Panc1 (cell line): ENCODE measurements around the gene ARFIP1.

Experiments
- POLR2AphosphoS5 ChIP-seq: IDR thresholded peaks from 2 replicates; pipeline ENCODE4 v1.6.1; 2012; ENCODE audit warnings: mild to moderate bottlenecking, low read depth, low read length, moderate library complexity
- SIN3A ChIP-seq: IDR thresholded peaks from 2 replicates; pipeline ENCODE4 v1.6.1; 2012; ENCODE audit warnings: low read depth, mild to moderate bottlenecking, low read length, moderate library complexity, borderline replicate concordance; ENCODE audit not compliant: insufficient read depth
- TCF7L2 ChIP-seq: IDR thresholded peaks from 2 replicates; pipeline ENCODE4 v1.6.1; 2011; ENCODE audit warnings: mild to moderate bottlenecking, low read depth, low read length, inconsistent platforms
- TF ChIP-seq, protein P1 (sequence below): fragments of 450-650 bp; IDR thresholded peaks from 2 replicates; pipeline ENCODE4 v1.5.1; 2017; ENCODE audit warnings: mild to moderate bottlenecking
- TF ChIP-seq, protein P2 (sequence below), 2 experiments: IDR thresholded peaks; 2 replicates each; pipeline ENCODE4 v1.6.1; 2011 to 2012; ENCODE audit warnings: low read depth in 2 of 2, control low read depth in 1 of 2, low read length in 1 of 2, mild to moderate bottlenecking in 1 of 2, moderate library complexity in 1 of 2; ENCODE audit not compliant: insufficient read depth in 1 of 2

DNA sequence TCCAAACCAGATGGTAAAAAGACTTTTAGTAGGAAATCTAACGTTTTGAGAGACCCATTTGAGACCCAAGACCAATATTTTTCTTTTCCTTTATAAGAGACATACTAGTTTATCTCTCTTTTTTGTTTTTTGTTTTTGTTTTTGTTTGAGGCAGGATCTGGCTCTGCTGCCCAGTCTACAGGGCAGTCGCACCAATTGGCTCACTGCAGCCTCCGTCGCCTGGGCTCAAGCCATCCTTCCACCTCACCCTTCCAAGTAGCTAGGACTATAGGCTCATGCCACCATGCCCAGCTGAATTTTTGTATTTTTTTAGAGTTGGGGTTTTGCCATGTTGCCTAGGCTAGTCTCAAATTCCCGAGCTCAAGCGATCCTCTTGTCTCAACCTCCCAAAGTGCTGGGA, 79.2 kb downstream of the ARFIP1 start:
- TF ChIP-seq TCF7L2 = no peak
- TF ChIP-seq, protein P1, sequence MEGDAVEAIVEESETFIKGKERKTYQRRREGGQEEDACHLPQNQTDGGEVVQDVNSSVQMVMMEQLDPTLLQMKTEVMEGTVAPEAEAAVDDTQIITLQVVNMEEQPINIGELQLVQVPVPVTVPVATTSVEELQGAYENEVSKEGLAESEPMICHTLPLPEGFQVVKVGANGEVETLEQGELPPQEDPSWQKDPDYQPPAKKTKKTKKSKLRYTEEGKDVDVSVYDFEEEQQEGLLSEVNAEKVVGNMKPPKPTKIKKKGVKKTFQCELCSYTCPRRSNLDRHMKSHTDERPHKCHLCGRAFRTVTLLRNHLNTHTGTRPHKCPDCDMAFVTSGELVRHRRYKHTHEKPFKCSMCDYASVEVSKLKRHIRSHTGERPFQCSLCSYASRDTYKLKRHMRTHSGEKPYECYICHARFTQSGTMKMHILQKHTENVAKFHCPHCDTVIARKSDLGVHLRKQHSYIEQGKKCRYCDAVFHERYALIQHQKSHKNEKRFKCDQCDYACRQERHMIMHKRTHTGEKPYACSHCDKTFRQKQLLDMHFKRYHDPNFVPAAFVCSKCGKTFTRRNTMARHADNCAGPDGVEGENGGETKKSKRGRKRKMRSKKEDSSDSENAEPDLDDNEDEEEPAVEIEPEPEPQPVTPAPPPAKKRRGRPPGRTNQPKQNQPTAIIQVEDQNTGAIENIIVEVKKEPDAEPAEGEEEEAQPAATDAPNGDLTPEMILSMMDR = no peak
- TF ChIP-seq, protein P2, sequence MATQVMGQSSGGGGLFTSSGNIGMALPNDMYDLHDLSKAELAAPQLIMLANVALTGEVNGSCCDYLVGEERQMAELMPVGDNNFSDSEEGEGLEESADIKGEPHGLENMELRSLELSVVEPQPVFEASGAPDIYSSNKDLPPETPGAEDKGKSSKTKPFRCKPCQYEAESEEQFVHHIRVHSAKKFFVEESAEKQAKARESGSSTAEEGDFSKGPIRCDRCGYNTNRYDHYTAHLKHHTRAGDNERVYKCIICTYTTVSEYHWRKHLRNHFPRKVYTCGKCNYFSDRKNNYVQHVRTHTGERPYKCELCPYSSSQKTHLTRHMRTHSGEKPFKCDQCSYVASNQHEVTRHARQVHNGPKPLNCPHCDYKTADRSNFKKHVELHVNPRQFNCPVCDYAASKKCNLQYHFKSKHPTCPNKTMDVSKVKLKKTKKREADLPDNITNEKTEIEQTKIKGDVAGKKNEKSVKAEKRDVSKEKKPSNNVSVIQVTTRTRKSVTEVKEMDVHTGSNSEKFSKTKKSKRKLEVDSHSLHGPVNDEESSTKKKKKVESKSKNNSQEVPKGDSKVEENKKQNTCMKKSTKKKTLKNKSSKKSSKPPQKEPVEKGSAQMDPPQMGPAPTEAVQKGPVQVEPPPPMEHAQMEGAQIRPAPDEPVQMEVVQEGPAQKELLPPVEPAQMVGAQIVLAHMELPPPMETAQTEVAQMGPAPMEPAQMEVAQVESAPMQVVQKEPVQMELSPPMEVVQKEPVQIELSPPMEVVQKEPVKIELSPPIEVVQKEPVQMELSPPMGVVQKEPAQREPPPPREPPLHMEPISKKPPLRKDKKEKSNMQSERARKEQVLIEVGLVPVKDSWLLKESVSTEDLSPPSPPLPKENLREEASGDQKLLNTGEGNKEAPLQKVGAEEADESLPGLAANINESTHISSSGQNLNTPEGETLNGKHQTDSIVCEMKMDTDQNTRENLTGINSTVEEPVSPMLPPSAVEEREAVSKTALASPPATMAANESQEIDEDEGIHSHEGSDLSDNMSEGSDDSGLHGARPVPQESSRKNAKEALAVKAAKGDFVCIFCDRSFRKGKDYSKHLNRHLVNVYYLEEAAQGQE (IDR thresholded peaks at IDR 0.05; ENCODE audit: insufficient read depth in 1 of 2, low read depth in 2 of 2, low read length in 1 of 2) = no peak
- no peak for TF ChIP-seq POLR2AphosphoS5
- no peak for TF ChIP-seq SIN3A
